Sigmoid colon (tissue), 3 donors: ENCODE data around the gene TJP2.

Experiments
- POLR2A ChIP-seq, 2 donors: fragments of 450-650 bp; IDR thresholded peaks; one replicate each; pipeline ENCODE4 v1.6.1; 2016; ENCODE audit warnings: antibody characterized with exemption in 2 of 2, mild to moderate bottlenecking in 2 of 2, moderate library complexity in 2 of 2
- TF ChIP-seq, protein P1 (sequence below), 4 experiments: fragments of 450-650 bp in 3 of 4; fragments of 200-600 bp in 1 of 4; IDR thresholded peaks; one replicate each; pipeline ENCODE4 v1.5.1; 2016 to 2019; ENCODE audit warnings: antibody characterized with exemption in 4 of 4, mild to moderate bottlenecking in 3 of 4, moderate library complexity in 2 of 4

DNA sequence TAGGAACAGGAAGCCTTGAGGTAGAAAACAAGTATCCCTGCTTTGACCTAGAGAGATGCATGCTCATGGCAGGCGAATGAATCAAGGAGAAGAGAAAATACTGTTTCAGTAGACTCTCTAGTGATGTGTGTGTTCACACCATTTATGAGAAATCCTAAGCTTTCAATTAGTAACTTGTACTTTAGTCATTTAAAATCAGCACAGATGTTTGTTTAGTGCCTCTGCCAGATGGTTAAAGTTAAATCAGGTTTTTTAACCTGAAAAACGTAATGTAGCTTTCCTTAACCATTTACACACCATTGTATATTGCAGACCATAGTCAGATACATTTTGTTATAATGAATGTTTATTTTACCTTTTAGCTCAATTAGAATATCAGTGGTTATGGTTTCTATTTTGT lies 5.0 kb downstream of the TJP2 start:
- TF ChIP-seq, protein P1, sequence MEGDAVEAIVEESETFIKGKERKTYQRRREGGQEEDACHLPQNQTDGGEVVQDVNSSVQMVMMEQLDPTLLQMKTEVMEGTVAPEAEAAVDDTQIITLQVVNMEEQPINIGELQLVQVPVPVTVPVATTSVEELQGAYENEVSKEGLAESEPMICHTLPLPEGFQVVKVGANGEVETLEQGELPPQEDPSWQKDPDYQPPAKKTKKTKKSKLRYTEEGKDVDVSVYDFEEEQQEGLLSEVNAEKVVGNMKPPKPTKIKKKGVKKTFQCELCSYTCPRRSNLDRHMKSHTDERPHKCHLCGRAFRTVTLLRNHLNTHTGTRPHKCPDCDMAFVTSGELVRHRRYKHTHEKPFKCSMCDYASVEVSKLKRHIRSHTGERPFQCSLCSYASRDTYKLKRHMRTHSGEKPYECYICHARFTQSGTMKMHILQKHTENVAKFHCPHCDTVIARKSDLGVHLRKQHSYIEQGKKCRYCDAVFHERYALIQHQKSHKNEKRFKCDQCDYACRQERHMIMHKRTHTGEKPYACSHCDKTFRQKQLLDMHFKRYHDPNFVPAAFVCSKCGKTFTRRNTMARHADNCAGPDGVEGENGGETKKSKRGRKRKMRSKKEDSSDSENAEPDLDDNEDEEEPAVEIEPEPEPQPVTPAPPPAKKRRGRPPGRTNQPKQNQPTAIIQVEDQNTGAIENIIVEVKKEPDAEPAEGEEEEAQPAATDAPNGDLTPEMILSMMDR (IDR thresholded peaks at IDR 0.05) = no peak
- TF ChIP-seq POLR2A (IDR thresholded peaks at IDR 0.05) = no peak
